ENCODE results near the gene ASTL.
A peak's percentile ranks its signal among the peaks of the same experiment; 100 is the strongest.
"Not testable (repeated sequence)": the region's sequence is repeated elsewhere in the genome, so short reads cannot be mapped to it uniquely, and the experiment has no call there.

ASTL gene

DNA sequence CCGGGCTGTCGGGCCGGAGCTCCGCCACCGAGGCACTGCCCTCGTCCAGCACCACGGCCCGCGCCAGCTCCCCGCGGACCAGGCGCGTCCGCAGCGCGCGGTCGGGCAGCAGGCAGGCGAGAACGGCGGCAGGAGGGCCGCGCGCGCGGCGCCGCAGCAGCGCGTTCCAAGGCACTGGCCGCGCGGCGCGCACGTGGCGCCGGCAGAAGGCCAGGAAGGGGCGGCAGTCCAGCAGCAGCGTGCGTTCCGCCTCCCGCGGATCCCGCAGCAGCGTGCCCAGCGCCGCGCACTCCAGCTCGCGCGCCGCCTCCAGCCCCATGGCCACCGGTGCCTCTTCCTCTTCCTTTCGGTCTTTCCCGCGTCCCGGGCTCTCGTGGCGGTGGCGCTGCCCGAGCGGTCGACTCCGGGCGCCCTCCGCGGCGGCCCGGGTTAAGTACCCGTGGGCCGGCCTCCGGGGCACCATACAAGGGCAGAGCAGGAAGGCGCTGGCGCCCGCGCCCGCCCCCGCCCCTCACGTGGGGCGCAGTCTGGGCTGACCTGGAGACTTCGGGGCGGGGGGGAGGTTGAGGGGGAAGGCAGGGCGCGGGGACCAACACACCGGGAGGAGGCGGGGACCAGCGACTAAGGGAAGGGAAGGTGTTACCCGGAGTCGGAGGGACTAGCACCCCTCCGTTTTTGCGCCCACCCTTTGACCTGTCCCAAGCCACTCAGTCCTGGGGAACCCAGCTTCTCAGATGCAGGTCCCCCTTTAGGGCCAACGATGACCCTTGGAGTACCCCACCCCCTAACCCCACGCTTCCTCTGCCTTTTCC is 6.9 kb upstream of the ASTL start, which contains the start of gene DUSP2:
TSS of gene DUSP2 (minus strand) at position 405 of the 812 bp plus-strand sequence. CDS start at position 319, 86 bp downstream.
- DNase-seq, result peak; percentile 95

DNA sequence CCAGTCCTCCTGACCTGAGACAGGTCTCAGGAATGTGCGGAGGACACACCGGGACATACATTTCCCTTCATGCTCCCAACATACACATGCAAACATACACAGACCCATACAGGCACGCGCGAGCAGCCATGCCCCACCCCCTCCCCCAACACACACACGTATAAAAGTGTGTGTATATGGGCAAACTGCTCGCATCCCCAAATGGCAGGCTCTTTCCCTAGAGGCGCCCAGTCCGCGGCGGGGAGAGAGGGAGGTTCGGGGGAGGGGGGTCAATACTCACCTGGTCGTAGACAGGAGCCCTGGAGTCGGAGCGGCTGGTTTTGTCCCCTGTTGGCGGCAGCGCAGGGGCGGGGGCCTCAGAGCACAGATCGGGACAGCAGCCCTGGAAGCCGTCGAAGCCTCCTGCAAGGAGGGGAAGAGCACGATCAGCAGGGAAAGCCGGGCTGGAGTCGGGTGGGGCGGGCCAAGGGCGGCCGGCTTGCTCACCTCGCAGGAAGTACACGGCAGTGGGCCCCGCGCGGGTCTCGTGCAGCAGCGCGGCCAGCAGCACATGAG is 6.3 kb upstream of the ASTL start:
- DNase-seq, result peak; percentile 68

GRCh38 chr2:96143848-96144480 is 5.7 kb upstream of the ASTL start:
- peak; percentile 63 for DNase-seq

DNA sequence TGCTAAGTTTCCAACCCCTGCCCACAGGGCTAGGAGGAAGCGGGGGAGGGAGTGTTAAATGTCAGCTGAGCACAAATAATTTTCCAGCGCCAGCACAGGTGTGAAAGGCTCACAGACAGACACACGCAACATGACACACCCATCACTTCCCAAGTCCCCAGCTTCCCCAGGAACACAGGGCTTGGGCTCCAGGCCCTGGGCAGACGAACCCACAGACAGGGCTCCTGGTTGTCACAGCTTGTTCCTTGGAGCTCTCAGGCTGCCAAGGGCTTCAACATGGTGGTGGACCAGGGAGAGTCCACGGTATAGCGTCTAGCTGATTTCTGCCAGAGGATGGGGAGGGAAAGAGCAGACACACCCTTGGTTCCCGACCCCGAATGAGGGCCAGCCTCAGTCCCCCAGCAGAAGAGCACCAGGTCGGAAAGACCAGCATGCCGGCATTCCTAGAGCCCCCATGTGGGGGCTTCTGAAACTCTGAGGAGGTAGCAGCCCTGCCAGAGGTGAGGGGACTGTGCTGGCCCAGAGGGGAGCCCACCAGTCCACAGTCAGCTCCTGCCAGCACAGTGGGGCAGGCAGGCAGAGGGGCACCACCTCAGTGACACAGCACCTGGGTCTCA is 5.0 kb upstream of the ASTL start:
- peak; percentile 65 for DNase-seq

DNA sequence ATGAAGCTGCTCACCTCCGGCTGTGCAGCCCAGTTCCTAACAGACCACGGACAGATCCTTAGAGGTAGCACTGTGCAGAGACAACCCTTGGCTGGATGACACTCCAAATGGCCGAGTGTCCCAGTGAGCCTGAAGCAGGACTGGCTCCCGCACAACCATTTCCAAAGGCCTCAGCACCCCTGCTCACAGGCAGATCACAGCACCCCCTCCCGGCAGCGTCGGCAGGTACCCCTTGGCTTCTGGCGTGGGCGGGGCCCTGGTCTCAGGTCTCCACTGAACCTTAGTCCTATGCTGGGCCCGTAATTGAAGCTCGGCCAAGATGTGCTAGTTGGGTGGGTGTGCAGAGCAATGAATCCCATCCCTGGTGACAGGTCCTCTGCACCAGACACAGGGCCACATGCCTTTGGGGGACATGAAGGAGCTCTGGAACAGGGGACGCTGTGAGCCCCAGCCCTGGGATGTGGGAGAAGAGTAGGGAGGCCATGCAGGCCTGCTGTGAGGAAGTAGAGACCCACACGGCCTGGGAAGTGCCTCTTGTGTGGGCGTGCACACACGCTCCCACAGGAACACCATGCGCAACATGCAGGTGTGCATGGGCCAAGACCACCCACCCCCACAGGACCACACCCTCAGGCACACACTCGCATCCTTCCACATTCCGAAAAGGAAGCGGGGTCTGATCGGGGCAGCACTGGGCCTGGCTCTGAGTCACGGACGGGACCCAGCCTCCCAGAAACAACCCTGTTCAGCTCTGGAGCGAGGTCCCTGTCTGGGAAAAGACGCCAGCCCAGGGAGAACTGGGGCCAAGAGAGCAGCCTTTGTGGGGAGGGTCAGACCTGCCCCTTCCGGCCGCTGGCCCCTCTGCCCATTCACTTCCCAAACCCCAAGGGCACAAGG is 4.2 kb upstream of the ASTL start:
- peak; percentile 92 for DNase-seq

DNA sequence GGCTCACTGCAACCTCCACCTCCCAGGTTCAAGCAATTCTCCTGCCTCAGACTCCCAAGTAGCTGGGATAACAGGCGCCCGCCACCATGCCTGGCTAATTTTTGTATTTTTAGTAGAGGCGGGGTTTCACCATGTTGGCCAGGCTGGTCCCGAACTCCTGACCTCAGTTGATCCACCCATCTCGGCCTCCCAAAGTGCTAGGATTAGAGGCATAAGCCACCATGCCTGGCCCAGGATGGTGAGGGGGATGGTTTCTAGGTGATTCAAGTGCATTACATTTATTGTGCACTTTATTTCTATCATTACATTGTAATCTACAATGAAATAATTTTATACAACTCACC is 3.3 kb upstream of the ASTL start:
- DNase-seq, result not testable (repeated sequence)

- no peak for DNase-seq
These were observed 2.8 kb upstream of the ASTL start for GRCh38 chr2:96140941-96141623.

- DNase-seq, result no peak
These were observed 968 bp upstream of the ASTL start for GRCh38 chr2:96139181-96139758.

DNA sequence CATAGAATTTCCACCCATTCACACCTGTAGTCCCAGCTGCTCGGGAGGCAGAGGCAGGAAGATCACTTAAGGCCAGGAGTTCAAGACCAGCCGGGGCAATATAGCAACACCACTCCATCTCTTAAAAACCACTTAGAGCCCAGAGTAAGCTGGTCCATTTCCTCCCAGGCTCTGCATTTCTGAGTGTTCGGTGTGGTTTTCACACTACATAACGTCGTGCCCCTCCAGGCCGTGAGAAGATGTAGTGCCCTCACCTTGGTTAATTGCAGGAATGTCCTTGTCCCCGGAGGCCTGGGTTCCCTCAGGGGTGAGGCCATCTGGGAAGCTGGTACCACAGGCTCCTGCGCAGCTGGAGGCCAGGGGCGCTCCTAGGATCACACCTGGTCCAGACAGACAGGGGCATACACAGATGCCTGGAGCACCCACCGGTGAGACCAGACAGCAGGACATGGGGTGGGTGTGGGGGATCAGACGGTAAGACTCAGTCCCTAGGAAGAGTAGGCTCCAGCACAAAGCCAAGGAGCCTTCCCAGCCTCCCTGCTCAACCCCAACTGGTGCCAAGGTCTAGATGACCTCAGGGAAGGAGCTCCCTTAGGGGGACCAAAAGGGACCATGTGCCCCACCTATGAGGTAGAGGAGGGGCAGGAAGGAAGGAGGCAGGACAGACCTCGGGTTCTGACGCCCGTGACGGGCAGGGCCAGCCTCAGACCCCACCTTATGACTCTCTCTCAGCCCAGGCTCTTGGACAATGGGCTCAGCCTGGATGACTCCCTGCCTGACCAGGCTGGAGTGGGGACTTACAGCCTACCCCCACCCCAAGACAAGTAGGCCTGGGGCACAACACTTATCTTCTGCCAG is 752 bp downstream of the ASTL start:
- no peak for DNase-seq

DNA sequence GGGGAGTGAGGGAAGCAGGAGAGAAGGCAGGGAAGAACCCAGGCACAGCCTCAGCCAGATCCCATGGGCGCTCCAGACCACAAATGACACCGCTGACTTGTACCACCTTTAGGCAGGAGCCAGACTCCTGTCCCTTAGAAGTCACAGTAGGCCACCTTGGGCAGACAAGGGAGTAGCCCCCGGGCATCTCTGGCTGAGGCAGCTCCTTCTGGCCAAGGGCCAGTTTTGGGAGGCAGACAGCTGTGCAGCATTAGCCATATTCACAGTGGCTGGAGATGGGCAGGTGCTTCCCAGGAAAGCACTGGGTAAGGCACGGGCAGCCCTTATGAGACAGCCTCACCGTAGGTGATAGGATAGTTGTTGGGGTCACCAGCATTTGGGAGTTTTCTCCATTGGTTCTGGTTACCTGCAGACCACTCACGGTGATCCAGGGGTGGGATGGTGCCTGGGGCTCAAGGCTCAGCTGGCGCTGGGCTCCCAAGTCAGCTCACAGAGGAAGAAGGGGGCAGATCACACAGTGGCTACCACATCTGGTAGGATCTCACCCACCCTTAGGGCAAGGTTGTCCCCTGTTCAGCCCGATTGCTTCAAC is 2.1 kb downstream of the ASTL start:
- no peak for DNase-seq

- DNase-seq, result no peak
These were observed 2.7 kb downstream of the ASTL start for GRCh38 chr2:96135621-96136020.

- no peak for DNase-seq
These were observed 3.1 kb downstream of the ASTL start for GRCh38 chr2:96135171-96135570.

GRCh38 chr2:96134421-96134820 is 3.9 kb downstream of the ASTL start:
- DNase-seq, result no peak

DNA sequence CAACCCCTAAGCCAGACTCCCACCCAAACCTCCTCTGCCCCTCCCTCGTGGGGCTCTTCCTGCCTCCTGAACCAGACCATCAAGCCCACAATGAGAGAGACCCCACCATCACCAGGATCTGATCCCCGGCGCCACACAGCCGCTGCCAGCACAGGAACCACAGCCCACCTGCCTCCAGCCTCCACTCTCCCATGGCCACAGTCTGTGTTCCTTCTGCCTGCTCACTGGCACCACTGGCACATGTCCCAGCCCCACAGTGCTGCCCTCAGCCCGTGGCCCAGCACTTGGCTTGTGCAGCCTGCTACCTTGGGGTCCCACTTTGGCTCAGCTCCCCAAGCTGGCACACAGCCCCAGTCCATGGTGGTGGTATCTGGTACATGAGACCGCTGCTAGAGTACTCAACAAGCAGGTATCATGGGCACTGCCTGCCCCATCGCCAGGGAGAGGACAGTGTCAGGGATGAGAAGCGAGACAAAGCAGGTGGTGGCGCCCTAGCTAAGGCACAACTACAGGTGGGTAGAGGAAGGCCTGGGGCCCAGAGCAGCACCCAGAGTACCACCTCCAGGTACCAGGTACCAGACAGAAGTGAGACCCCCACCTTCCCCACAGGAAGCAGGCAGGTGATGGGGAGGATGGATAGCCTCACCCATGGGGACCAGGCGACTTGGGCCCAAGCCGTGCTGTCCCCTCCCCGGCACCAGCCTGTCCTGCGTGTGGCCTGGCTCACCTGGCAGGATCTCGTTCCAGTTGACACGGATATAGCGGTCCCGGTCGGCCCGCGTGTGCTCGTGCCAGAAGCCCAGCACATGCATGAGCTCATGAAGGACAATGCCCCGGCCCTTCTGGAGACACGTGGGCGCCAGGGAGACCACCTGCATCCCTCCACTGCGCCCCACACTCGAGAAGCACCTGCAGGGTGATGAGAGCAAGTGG is 6.2 kb downstream of the ASTL start:
- DNase-seq, result no peak

DNA sequence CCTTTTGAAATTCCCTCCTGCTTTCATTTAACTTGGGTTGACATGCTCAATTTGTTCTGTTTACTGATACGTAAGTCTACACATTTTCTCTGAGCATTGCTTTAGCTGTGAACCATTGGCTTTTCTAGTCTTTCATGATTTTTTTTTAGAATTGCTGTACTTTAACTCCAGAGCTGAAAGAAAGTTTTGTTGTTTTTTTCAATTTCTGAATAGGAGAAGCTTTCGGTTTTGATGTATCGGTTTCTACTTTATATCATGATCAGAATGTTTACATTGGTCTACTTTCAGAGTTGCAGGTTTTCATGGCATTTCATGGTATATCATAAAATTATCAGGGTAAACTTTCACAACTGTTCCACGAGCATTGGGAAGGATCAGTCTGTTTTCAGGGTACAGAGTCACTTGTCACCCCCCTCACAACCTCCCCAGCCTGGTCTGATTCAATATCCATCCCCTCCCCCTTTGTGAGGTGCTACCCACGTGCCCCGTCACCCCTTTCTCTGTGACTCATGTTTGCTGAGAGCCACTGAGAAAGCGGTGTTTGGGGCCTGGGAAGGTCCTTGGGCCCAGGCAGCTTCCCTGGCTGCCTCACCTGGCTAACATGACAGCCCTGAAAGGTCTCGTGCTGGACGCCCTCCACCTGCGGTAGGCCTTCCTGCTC is 7.0 kb downstream of the ASTL start:
- peak; percentile 67 for DNase-seq

GRCh38 chr2:96130483-96130882 is 7.8 kb downstream of the ASTL start:
- DNase-seq, result no peak

DNA sequence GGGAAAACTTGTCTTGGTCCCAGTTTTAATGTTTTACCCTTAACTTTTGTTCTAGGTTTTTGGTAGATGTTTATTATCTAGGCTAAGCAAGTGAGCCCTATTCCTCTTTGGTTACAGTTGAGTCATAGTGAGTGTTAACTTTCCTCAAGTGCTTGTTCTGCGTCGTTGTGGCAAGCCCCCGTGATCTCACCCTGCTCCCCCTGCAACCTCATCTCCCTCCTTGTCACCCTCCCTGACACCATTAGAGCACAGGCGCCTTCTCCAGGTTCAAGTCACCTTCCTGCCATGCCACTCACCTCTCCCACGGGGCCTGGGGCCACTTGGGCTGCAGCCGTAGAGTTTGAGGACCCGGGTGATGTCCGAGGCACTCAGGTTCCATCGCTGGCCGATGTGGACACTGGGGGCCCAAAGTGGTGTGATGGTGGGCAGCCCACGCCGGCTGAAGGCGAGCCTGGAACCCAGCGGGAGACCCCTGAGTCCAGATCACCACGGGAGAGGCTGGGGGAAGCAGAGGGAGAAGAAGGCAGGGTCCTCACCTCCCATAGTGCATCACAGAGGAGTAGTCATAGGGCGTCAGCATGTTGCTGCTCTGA is 8.7 kb downstream of the ASTL start:
- no peak for DNase-seq

- no peak for DNase-seq
These were observed 9.8 kb downstream of the ASTL start for GRCh38 chr2:96128456-96128855.
